ENCODE measurements around the gene PGRMC2.
"Not testable (repeated sequence)": the region's sequence is repeated elsewhere in the genome, so short reads cannot be mapped to it uniquely, and the experiment has no call there.

Gene PGRMC2

GRCh38 chr4:128267171-128267570 is 20.4 kb downstream of the PGRMC2 start:
- not testable (repeated sequence) for DNase-seq (ENCODE audit: low read depth)

- DNase-seq (ENCODE audit: low read depth), result not testable (repeated sequence)
Observed at GRCh38 chr4:128265550-128265949, 22.1 kb downstream of the PGRMC2 start.

GRCh38 chr4:128259889-128260288 is 27.7 kb downstream of the PGRMC2 start:
- not testable (repeated sequence) for DNase-seq (ENCODE audit: low read depth)

- DNase-seq (ENCODE audit: low read depth), result not testable (repeated sequence)
Observed at GRCh38 chr4:128258166-128258565, 29.4 kb downstream of the PGRMC2 start.

- DNase-seq (ENCODE audit: low read depth), result no peak
Observed at GRCh38 chr4:128256539-128256938, 31.1 kb downstream of the PGRMC2 start.

- DNase-seq (ENCODE audit: low read depth), result no peak
Observed at GRCh38 chr4:128255906-128256305, 31.7 kb downstream of the PGRMC2 start.

GRCh38 chr4:128249787-128250668 is 37.6 kb downstream of the PGRMC2 start:
- no peak for DNase-seq (ENCODE audit: low read depth)

- no peak for DNase-seq (ENCODE audit: low read depth)
Observed at GRCh38 chr4:128247906-128248305, 39.7 kb downstream of the PGRMC2 start.

GRCh38 chr4:128245391-128245790 is 42.2 kb downstream of the PGRMC2 start:
- DNase-seq (ENCODE audit: low read depth), result not testable (repeated sequence)

- DNase-seq (ENCODE audit: low read depth), result no peak
Observed at GRCh38 chr4:128244379-128244778, 43.2 kb downstream of the PGRMC2 start.

GRCh38 chr4:128242601-128243000 is 45.0 kb downstream of the PGRMC2 start:
- no peak for DNase-seq (ENCODE audit: low read depth)

- DNase-seq (ENCODE audit: low read depth), result no peak
Observed at GRCh38 chr4:128241981-128242380, 45.6 kb downstream of the PGRMC2 start.

- no peak for DNase-seq (ENCODE audit: low read depth)
Observed at GRCh38 chr4:128241425-128241913, 46.1 kb downstream of the PGRMC2 start.

- no peak for DNase-seq (ENCODE audit: low read depth)
Observed at GRCh38 chr4:128241019-128241418, 46.6 kb downstream of the PGRMC2 start.

GRCh38 chr4:128234836-128235235 is 52.8 kb downstream of the PGRMC2 start:
- DNase-seq (ENCODE audit: low read depth), result no peak

GRCh38 chr4:128232719-128233118 is 54.9 kb downstream of the PGRMC2 start:
- DNase-seq (ENCODE audit: low read depth), result no peak

- DNase-seq (ENCODE audit: low read depth), result no peak
Observed at GRCh38 chr4:128228845-128229795, 58.5 kb downstream of the PGRMC2 start.

GRCh38 chr4:128227991-128228571 is 59.5 kb downstream of the PGRMC2 start:
- no peak for DNase-seq (ENCODE audit: low read depth)

- DNase-seq (ENCODE audit: low read depth), result no peak
Observed at GRCh38 chr4:128225148-128225547, 62.5 kb downstream of the PGRMC2 start.

GRCh38 chr4:128221586-128221985 is 66.0 kb downstream of the PGRMC2 start:
- DNase-seq (ENCODE audit: low read depth), result no peak

GRCh38 chr4:128220286-128221235 is 67.1 kb downstream of the PGRMC2 start:
- DNase-seq (ENCODE audit: low read depth), result no peak

All from T follicular helper cell (primary cell).